Placental epithelial cell (primary cell): Measurements from ENCODE around the gene DHFR. TPM values are rescaled to one million over a fixed set of nuclear protein-coding genes. Genes with fewer than 3 reads are reported as not detected.

ENCODE experiments used
- small RNA-seq: library from RNA; depleted of rRNA; stranded (forward); fragments of <200 nt; gene quantifications from one replicate; pipeline ENCODE3, GENCODE V24; 2012
- total RNA-seq: library from RNA; depleted of rRNA; stranded (reverse); fragments of >200 nt; gene quantifications from 2 replicates; pipeline ENCODE4 v1.2.3, GENCODE V29; 2012

Gene DHFR
- total RNA-seq = 14.1 and 27.1 TPM in 2 replicates

DNA sequence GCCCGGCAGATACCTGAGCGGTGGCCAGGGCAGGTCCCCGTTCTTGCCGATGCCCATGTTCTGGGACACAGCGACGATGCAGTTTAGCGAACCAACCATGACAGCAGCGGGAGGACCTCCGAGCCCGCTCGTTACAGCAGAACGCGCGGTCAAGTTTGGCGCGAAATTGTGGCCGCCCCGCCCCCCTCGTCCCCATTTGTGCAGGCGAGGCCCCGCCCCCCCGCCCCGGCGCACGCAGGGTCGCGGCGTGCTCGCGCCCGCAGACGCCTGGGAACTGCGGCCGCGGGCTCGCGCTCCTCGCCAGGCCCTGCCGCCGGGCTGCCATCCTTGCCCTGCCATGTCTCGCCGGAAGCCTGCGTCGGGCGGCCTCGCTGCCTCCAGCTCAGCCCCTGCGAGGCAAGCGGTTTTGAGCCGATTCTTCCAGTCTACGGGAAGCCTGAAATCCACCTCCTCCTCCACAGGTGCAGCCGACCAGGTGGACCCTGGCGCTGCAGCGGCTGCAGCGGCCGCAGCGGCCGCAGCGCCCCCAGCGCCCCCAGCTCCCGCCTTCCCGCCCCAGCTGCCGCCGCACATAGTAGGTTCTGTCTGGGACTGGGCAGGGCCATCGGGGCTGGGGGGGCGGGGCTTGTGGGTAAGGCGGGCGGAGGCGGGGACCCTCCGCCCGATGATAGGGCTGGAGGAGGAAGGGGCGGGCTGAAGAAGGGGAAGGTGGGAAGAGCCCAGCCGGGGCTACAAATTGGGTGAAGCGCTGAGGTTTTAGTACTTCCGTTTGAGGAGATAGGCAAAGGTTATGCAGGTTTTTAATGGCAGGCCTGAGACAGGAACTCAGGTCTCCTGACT is at the start of gene DHFR, which contains the start of gene MSH3:
DHFR (minus strand) TSS at position 593 of the 840 bp plus-strand sequence; CDS start at position 99, 494 bp downstream.
MSH3 (plus strand) TSS at position 262 of the 840 bp plus-strand sequence; CDS start at position 338, 76 bp downstream.

Small RNA genes lying within 50 kb of the gene (small RNA-seq; reads per million reads assigned to genes)
- gene DBIP2 = not detected
- gene MTRNR2L2 = 0.09 reads per million

Other genes with a start within 250 kb of the DHFR start
- 21.2 and 21.8 TPM in 2 replicates for gene ZFYVE16, start 246.9 kb downstream of the DHFR start, total RNA-seq
- gene FAM151B, start 166.9 kb downstream of the DHFR start, total RNA-seq = 5.1 and 5.6 TPM in 2 replicates
- gene ANKRD34B, start 84.7 kb downstream of the DHFR start, total RNA-seq = under 0.01 TPM in 1 of 2 replicates, not detected in the other
- 17.8 and 23.6 TPM in 2 replicates for gene MSH3, start 331 bp downstream of the DHFR start, total RNA-seq